Measurements from ENCODE around the gene CASK.

Gene CASK

GRCh38 chrX:41837270-41837944 is 85.9 kb downstream of the CASK start:
- DNase-seq (no peak), ATAC-seq (ENCODE audit: insufficient read depth, low read depth) (no peak)
- H3K4me1 ChIP-seq (ENCODE audit: insufficient read depth, low read length) = peaks cover 12% of the 10 kb centered on the region; the same call in 1 of the 2 replicates
- H4K20me1 ChIP-seq (ENCODE audit: insufficient read depth, low read length) = no peaks in the 10 kb centered on the region
- no peaks in the 10 kb centered on the region for H3K27me3 ChIP-seq (ENCODE audit: insufficient read depth, low read length, poor library complexity)
- H3K79me2 ChIP-seq (ENCODE audit: insufficient read depth, low read length) = peaks cover 49% of the 10 kb centered on the region
- no peak overlapping the region for H3K9ac ChIP-seq (ENCODE audit: low read depth, low read length)
- peaks cover 15% of the 10 kb centered on the region; the same call in 1 of the 2 replicates for H3K36me3 ChIP-seq (ENCODE audit: insufficient read depth, low read length)
- TF ChIP-seq CTCF (IDR thresholded peaks at IDR 0.05; ENCODE audit: borderline replicate concordance, extremely low read depth, low read length, poor library complexity, severe bottlenecking) = no peak
- no peak for TF ChIP-seq EZH2 (IDR thresholded peaks at IDR 0.05; ENCODE audit: borderline replicate concordance, low read depth, low read length, severe bottlenecking)
- H2AFZ ChIP-seq (ENCODE audit: low read depth, low read length) = no peak overlapping the region
- H3K4me2 ChIP-seq (ENCODE audit: insufficient read depth, low read length) = no peak overlapping the region
- no peak overlapping the region for H3K4me3 ChIP-seq (ENCODE audit: low read depth in 1 of 2, low read length in 2 of 2)
- no peak overlapping the region for H3K27ac ChIP-seq (ENCODE audit: low read length)
- no peaks in the 10 kb centered on the region for H3K9me3 ChIP-seq (ENCODE audit: insufficient read depth, low read length, severe bottlenecking)

- Histone ChIP-seq H3K4me1 (ENCODE audit: insufficient read depth, low read length) (peaks cover 16% of the 10 kb centered on the region), H3K79me2 (ENCODE audit: insufficient read depth, low read length) (peaks cover 80% of the 10 kb centered on the region), H3K4me3 (ENCODE audit: low read depth in 1 of 2, low read length in 2 of 2) (no peak overlapping the region), H3K4me2 (ENCODE audit: insufficient read depth, low read length) (no peak overlapping the region), H3K9me3 (ENCODE audit: insufficient read depth, low read length, severe bottlenecking) (no peaks in the 10 kb centered on the region), H3K27me3 (ENCODE audit: insufficient read depth, low read length, poor library complexity) (no peaks in the 10 kb centered on the region), H3K36me3 (ENCODE audit: insufficient read depth, low read length) (peaks cover 8% of the 10 kb centered on the region; the same call in 1 of the 2 replicates), H2AFZ (ENCODE audit: low read depth, low read length) (no peak overlapping the region), H4K20me1 (ENCODE audit: insufficient read depth, low read length) (no peaks in the 10 kb centered on the region; the same call in 1 of the 2 replicates), H3K27ac (ENCODE audit: low read length) (no peak overlapping the region), H3K9ac (ENCODE audit: low read depth, low read length) (no peak overlapping the region)
- DNase-seq (no peak), ATAC-seq (ENCODE audit: insufficient read depth, low read depth) (no peak)
- TF ChIP-seq CTCF (IDR thresholded peaks at IDR 0.05; ENCODE audit: borderline replicate concordance, extremely low read depth, low read length, poor library complexity, severe bottlenecking) = no peak
These were observed 94.5 kb downstream of the CASK start for GRCh38 chrX:41828826-41829225.

GRCh38 chrX:41827886-41828285 is 95.5 kb downstream of the CASK start:
- no peaks in the 10 kb centered on the region; the same call in 1 of the 2 replicates for H4K20me1 ChIP-seq (ENCODE audit: insufficient read depth, low read length)
- H3K27me3 ChIP-seq (ENCODE audit: insufficient read depth, low read length, poor library complexity) = no peaks in the 10 kb centered on the region
- H3K4me1 ChIP-seq (ENCODE audit: insufficient read depth, low read length) = peaks cover 11% of the 10 kb centered on the region
- H3K9me3 ChIP-seq (ENCODE audit: insufficient read depth, low read length, severe bottlenecking) = no peaks in the 10 kb centered on the region
- H3K27ac ChIP-seq (ENCODE audit: low read length) = no peak overlapping the region
- no peak overlapping the region for H2AFZ ChIP-seq (ENCODE audit: low read depth, low read length)
- no peak overlapping the region for H3K9ac ChIP-seq (ENCODE audit: low read depth, low read length)
- no peak overlapping the region for H3K4me3 ChIP-seq (ENCODE audit: low read depth in 1 of 2, low read length in 2 of 2)
- no peak overlapping the region for H3K4me2 ChIP-seq (ENCODE audit: insufficient read depth, low read length)
- H3K79me2 ChIP-seq (ENCODE audit: insufficient read depth, low read length) = peaks cover 79% of the 10 kb centered on the region
- peaks cover 8% of the 10 kb centered on the region; the same call in 1 of the 2 replicates for H3K36me3 ChIP-seq (ENCODE audit: insufficient read depth, low read length)
- no peak for DNase-seq
- no peak for ATAC-seq (ENCODE audit: insufficient read depth, low read depth)
- no peak for TF ChIP-seq CTCF (IDR thresholded peaks at IDR 0.05; ENCODE audit: borderline replicate concordance, extremely low read depth, low read length, poor library complexity, severe bottlenecking)
- no peak for TF ChIP-seq EZH2 (IDR thresholded peaks at IDR 0.05; ENCODE audit: borderline replicate concordance, low read depth, low read length, severe bottlenecking)

All from DND-41 (cell line).